H9 (cell line): ENCODE data around the gene ATP13A4. TPM values are rescaled to one million over a fixed set of nuclear protein-coding genes. Genes with fewer than 3 reads are reported as not detected.

ENCODE experiments used
- DNase-seq: peaks from one replicate; pipeline ENCODE4 v3.0.0-alpha.2; 2017
- H2AFZ ChIP-seq: one replicate; pipeline ENCODE4 v1.6.1; 2013; ENCODE audit warnings: mild to moderate bottlenecking, low read length, control low read depth, moderate library complexity
- H2AK5ac ChIP-seq: 2 replicates; pipeline ENCODE4 v1.6.1; 2013; ENCODE audit warnings: low read length, control low read depth, mixed read lengths; ENCODE audit not compliant: insufficient read length
- H2BK120ac ChIP-seq: one replicate; pipeline ENCODE4 v1.6.1; 2013; ENCODE audit warnings: low read depth, mild to moderate bottlenecking, low read length, control low read depth, inconsistent platforms; ENCODE audit not compliant: poor library complexity, severe bottlenecking
- H2BK12ac ChIP-seq: 2 replicates; pipeline ENCODE4 v1.6.1; 2013; ENCODE audit warnings: low read length, control low read depth, mixed read lengths, low read depth; ENCODE audit not compliant: insufficient read length
- H2BK15ac ChIP-seq: 2 replicates; pipeline ENCODE4 v1.6.1; 2013; ENCODE audit warnings: low read depth, low read length, control low read depth
- H2BK20ac ChIP-seq: one replicate; pipeline ENCODE4 v1.6.1; 2013; ENCODE audit warnings: low read depth, mild to moderate bottlenecking, low read length, control low read depth, inconsistent platforms; ENCODE audit not compliant: poor library complexity, severe bottlenecking
- H2BK5ac ChIP-seq: 2 replicates; pipeline ENCODE4 v1.6.1; 2013; ENCODE audit warnings: low read length, control low read depth, mixed read lengths; ENCODE audit not compliant: insufficient read length
- H3K14ac ChIP-seq: 2 replicates; pipeline ENCODE4 v1.6.1; 2013; ENCODE audit warnings: low read length, control low read depth; ENCODE audit not compliant: insufficient read depth
- H3K18ac ChIP-seq: 2 replicates; pipeline ENCODE4 v1.6.1; 2013; ENCODE audit warnings: low read depth, mild to moderate bottlenecking, mixed read lengths, low read length, control low read depth; ENCODE audit not compliant: insufficient read length
- H3K23ac ChIP-seq: 2 replicates; pipeline ENCODE4 v1.6.1; 2013; ENCODE audit warnings: low read length, control low read depth, mixed read lengths, low read depth; ENCODE audit not compliant: insufficient read length
- H3K23me2 ChIP-seq: 2 replicates; pipeline ENCODE4 v1.6.1; 2013; ENCODE audit warnings: low read depth, mild to moderate bottlenecking, mixed read lengths, low read length, control low read depth; ENCODE audit not compliant: insufficient read length, poor library complexity, severe bottlenecking
- H3K27ac ChIP-seq: 2 replicates; pipeline ENCODE4 v1.5.1; 2013; ENCODE audit warnings: low read length, control low read depth, mixed read lengths, low read depth; ENCODE audit not compliant: insufficient read length
- H3K27me3 ChIP-seq: 2 replicates; pipeline ENCODE4 v1.6.1; 2013; ENCODE audit warnings: low read length, control low read depth, inconsistent platforms; ENCODE audit not compliant: insufficient read depth
- H3K4ac ChIP-seq: 2 replicates; pipeline ENCODE4 v1.6.1; 2013; ENCODE audit warnings: low read depth, mild to moderate bottlenecking, control low read depth, inconsistent platforms, low read length, moderate library complexity
- H3K4me1 ChIP-seq: 2 replicates; pipeline ENCODE4 v1.6.1; 2013; ENCODE audit warnings: low read length, control low read depth, inconsistent platforms; ENCODE audit not compliant: insufficient read depth
- H3K4me2 ChIP-seq: 2 replicates; pipeline ENCODE4 v1.6.1; 2013; ENCODE audit warnings: low read length, control low read depth, mixed read lengths; ENCODE audit not compliant: insufficient read length, insufficient read depth
- H3K56ac ChIP-seq: 2 replicates; pipeline ENCODE4 v1.6.1; 2013; ENCODE audit warnings: low read depth, mild to moderate bottlenecking, mixed read lengths, low read length, control low read depth; ENCODE audit not compliant: insufficient read length
- H3K79me1 ChIP-seq: 2 replicates; pipeline ENCODE4 v1.6.1; 2013; ENCODE audit warnings: low read depth, mild to moderate bottlenecking, moderate library complexity, low read length, control low read depth, inconsistent platforms; ENCODE audit not compliant: insufficient read depth, poor library complexity, severe bottlenecking
- H3K79me2 ChIP-seq: 2 replicates; pipeline ENCODE4 v1.6.1; 2013; ENCODE audit warnings: low read length, control low read depth, inconsistent platforms; ENCODE audit not compliant: insufficient read depth
- H3K9ac ChIP-seq: 2 replicates; pipeline ENCODE4 v1.6.1; 2013; ENCODE audit warnings: low read length, control low read depth, mixed read lengths; ENCODE audit not compliant: insufficient read length; ENCODE audit errors: extremely low read depth
- H3K9me3 ChIP-seq: one replicate; pipeline ENCODE4 v1.6.1; 2013; ENCODE audit warnings: low read depth, low read length, inconsistent platforms; ENCODE audit not compliant: control insufficient read depth
- H3T11ph ChIP-seq: one replicate; pipeline ENCODE4 v1.6.1; 2013; ENCODE audit warnings: mild to moderate bottlenecking, low read length, control low read depth, inconsistent platforms
- H4K20me1 ChIP-seq: one replicate; pipeline ENCODE4 v1.6.1; 2013; ENCODE audit not compliant: control insufficient read depth, insufficient read length, insufficient read depth
- H4K5ac ChIP-seq: 2 replicates; pipeline ENCODE4 v1.6.1; 2013; ENCODE audit warnings: low read depth, mild to moderate bottlenecking, mixed read lengths, low read length, control low read depth; ENCODE audit not compliant: insufficient read length
- H4K8ac ChIP-seq: replicated peaks from 2 replicates; pipeline ENCODE4 v1.6.1; 2013; ENCODE audit warnings: low read length, control low read depth, mixed read lengths, low read depth; ENCODE audit not compliant: insufficient read length
- H4K91ac ChIP-seq: 2 replicates; pipeline ENCODE4 v1.6.1; 2013; ENCODE audit warnings: low read depth, mild to moderate bottlenecking, moderate library complexity, mixed read lengths, low read length, control low read depth; ENCODE audit not compliant: insufficient read length
- H3K27ac Mint-ChIP-seq, 3 experiments: 2 replicates in 2 of 3; 3 replicates in 1 of 3; pipeline ENCODE4 v1.8.0; 2020 to 2021; ENCODE audit warnings: mixed read lengths in 3 of 3, mild to moderate bottlenecking in 1 of 3, moderate library complexity in 1 of 3
- H3K27me3 Mint-ChIP-seq: 2 replicates; pipeline ENCODE4 v1.8.0; 2021; ENCODE audit warnings: low read depth, mild to moderate bottlenecking, moderate library complexity, mixed read lengths
- H3K36me3 Mint-ChIP-seq, 3 experiments: 2 replicates in 2 of 3; 3 replicates in 1 of 3; pipeline ENCODE4 v1.8.0; 2020 to 2021; ENCODE audit warnings: low read depth in 3 of 3, mixed read lengths in 3 of 3; ENCODE audit not compliant: insufficient read depth in 1 of 3
- H3K4me1 Mint-ChIP-seq, 2 experiments: 2 replicates each; pipeline ENCODE4 v1.8.0; 2020; ENCODE audit warnings: mixed read lengths in 2 of 2
- H3K4me3 Mint-ChIP-seq, 2 experiments: 2 replicates in 1 of 2; 3 replicates in 1 of 2; pipeline ENCODE4 v1.8.0; 2020 to 2021; ENCODE audit warnings: mild to moderate bottlenecking in 2 of 2, mixed read lengths in 2 of 2, moderate library complexity in 1 of 2
- H3K9me3 Mint-ChIP-seq, 2 experiments: 2 replicates in 1 of 2; 3 replicates in 1 of 2; pipeline ENCODE4 v1.8.0; 2020; ENCODE audit warnings: mild to moderate bottlenecking in 2 of 2, mixed read lengths in 2 of 2, moderate library complexity in 1 of 2
- WGBS: extraction: QIAGEN DNeasy Blood & Tissue Kit; methylation state at CpG from one replicate; pipeline ENCODE4 v1.1.7; 2013; ENCODE audit warnings: missing lambda C conversion rate, low lambda C conversion rate, mixed read lengths; ENCODE audit not compliant: insufficient read length; ENCODE audit errors: extremely low coverage; 5-methylcytosine and 5-hydroxymethylcytosine counted together
- total RNA-seq: library from RNA; stranded (reverse); gene quantifications from 2 replicates; pipeline ENCODE4 v1.2.1, GENCODE V29; 2021
- TF ChIP-seq, protein P1 (sequence below): fragments of 200-600 bp; sonication (generic); conservative IDR thresholded peaks from 3 replicates; pipeline ENCODE4 v1.8.0; 2021; ENCODE audit warnings: antibody characterized with exemption, mild to moderate bottlenecking

The ATP13A4 gene
- total RNA-seq, 1 experiment from 2014 or later, result 0.13 TPM

DNA sequence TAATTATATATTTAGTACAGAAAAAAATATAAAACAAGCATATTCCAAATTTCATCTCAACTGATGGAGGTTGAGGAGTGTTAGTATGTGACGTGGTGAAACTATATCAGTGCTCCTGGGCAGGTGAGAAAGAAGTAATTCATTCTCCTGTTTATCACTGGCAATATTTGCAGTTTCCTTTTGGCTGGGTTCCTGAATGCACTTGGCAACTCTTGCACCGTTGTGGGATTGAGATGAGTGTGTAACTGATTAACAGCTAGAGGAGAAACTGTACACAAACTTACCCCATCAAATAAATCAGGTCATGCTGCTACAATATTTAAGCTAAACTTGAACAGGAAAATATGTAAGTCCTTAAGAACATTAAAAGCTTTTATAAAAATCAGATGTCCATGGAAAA lies 2.1 kb upstream of the ATP13A4 start:
- Histone ChIP-seq H4K8ac (no peak overlapping the region), H3K9ac (no peak overlapping the region), H2AFZ (no peak overlapping the region), H3K9me3 (no peaks in the 10 kb centered on the region), H4K91ac (no peak overlapping the region), H3K4me1 (no peaks in the 10 kb centered on the region), H3T11ph (no peak overlapping the region), H2BK12ac (no peak overlapping the region), H3K27me3 (no peaks in the 10 kb centered on the region), H2BK15ac (no peak overlapping the region), H3K27ac (no peak overlapping the region), H3K14ac (no peak overlapping the region), H2BK120ac (no peak overlapping the region), H3K79me2 (no peaks in the 10 kb centered on the region), H4K5ac (no peak overlapping the region), H3K4me2 (no peak overlapping the region), H2AK5ac (no peak overlapping the region), H3K18ac (no peak overlapping the region), H3K23me2 (no peaks in the 10 kb centered on the region), H4K20me1 (no peaks in the 10 kb centered on the region), H3K56ac (no peak overlapping the region), H3K79me1 (no peaks in the 10 kb centered on the region), H3K4ac (no peak overlapping the region), H2BK5ac (no peak overlapping the region), H3K23ac (no peak overlapping the region), H2BK20ac (no peak overlapping the region)
- DNase-seq, result no peak
- Mint-ChIP-seq H3K9me3 (no peaks in the 10 kb centered on the region), H3K27ac (no peak overlapping the region), H3K4me1 (peaks cover 7 to 13% of the 10 kb centered on the region in 2 experiments), H3K4me3 (no peak overlapping the region), H3K36me3 (no peaks in the 10 kb centered on the region), H3K27me3 (no peaks in the 10 kb centered on the region)
- WGBS, result no CpG with 5 or more reads among the region's 2 CpGs
- TF ChIP-seq, protein P1, sequence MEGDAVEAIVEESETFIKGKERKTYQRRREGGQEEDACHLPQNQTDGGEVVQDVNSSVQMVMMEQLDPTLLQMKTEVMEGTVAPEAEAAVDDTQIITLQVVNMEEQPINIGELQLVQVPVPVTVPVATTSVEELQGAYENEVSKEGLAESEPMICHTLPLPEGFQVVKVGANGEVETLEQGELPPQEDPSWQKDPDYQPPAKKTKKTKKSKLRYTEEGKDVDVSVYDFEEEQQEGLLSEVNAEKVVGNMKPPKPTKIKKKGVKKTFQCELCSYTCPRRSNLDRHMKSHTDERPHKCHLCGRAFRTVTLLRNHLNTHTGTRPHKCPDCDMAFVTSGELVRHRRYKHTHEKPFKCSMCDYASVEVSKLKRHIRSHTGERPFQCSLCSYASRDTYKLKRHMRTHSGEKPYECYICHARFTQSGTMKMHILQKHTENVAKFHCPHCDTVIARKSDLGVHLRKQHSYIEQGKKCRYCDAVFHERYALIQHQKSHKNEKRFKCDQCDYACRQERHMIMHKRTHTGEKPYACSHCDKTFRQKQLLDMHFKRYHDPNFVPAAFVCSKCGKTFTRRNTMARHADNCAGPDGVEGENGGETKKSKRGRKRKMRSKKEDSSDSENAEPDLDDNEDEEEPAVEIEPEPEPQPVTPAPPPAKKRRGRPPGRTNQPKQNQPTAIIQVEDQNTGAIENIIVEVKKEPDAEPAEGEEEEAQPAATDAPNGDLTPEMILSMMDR, result no peak
